OCI-LY1 (cell line): ENCODE results near the gene HSPBAP1.

Experiments
- H2AFZ ChIP-seq: fragments of 200-600 bp; sonication (generic), shearing (Covaris generic); 2 replicates; pipeline ENCODE4 v1.6.0; 2014; ENCODE audit warnings: antibody characterized with exemption, mild to moderate bottlenecking, low read length
- H3F3A ChIP-seq: fragments of 200-600 bp; sonication (generic), shearing (Covaris generic); 2 replicates; pipeline ENCODE4 v1.6.0; 2014; ENCODE audit warnings: mild to moderate bottlenecking, antibody characterized with exemption, low read length, moderate library complexity; ENCODE audit not compliant: insufficient read depth
- H3K27ac ChIP-seq: fragments of 200-600 bp; sonication (generic); 2 replicates; pipeline ENCODE4 v1.5.1; 2014; ENCODE audit warnings: low read length, mixed run types, mild to moderate bottlenecking, low read depth; ENCODE audit not compliant: poor library complexity, severe bottlenecking
- H3K27me3 ChIP-seq: fragments of 200-600 bp; sonication (generic); 2 replicates; pipeline ENCODE4 v1.6.0; 2014; ENCODE audit warnings: antibody characterized with exemption, mild to moderate bottlenecking, low read length, moderate library complexity; ENCODE audit not compliant: insufficient read depth
- H3K36me3 ChIP-seq: fragments of 200-600 bp; sonication (generic); 2 replicates; pipeline ENCODE4 v1.6.1; 2014; ENCODE audit warnings: mild to moderate bottlenecking, antibody characterized with exemption, low read length, moderate library complexity, mixed read lengths; ENCODE audit not compliant: insufficient read depth
- H3K4me1 ChIP-seq: fragments of 200-600 bp; sonication (generic); 2 replicates; pipeline ENCODE4 v1.5.1; 2014; ENCODE audit warnings: mild to moderate bottlenecking, low read length, moderate library complexity; ENCODE audit not compliant: insufficient read depth, severe bottlenecking
- H3K4me2 ChIP-seq: fragments of 200-600 bp; sonication (generic), shearing (Covaris generic); 2 replicates; pipeline ENCODE4 v1.6.1; 2014; ENCODE audit warnings: low read length
- H3K4me3 ChIP-seq: fragments of 200-600 bp; sonication (generic); 2 replicates; pipeline ENCODE4 v1.5.1; 2014; ENCODE audit warnings: low read length, low read depth, mild to moderate bottlenecking, mixed read lengths; ENCODE audit not compliant: poor library complexity, severe bottlenecking
- H3K79me2 ChIP-seq: fragments of 200-600 bp; shearing (Covaris generic); 2 replicates; pipeline ENCODE4 v1.6.1; 2016; ENCODE audit warnings: mixed run types, low read length, mixed read lengths; ENCODE audit not compliant: insufficient read depth
- H3K9ac ChIP-seq: fragments of 200-600 bp; sonication (generic), shearing (Covaris generic); 2 replicates; pipeline ENCODE4 v1.6.1; 2014; ENCODE audit warnings: mild to moderate bottlenecking, low read length, mixed read lengths
- H3K9me2 ChIP-seq: fragments of 200-600 bp; sonication (generic), shearing (Covaris generic); 2 replicates; pipeline ENCODE4 v1.6.1; 2014; ENCODE audit warnings: low read depth, mild to moderate bottlenecking, low read length, mixed read lengths
- H3K9me3 ChIP-seq: fragments of 200-600 bp; shearing (Covaris generic); 2 replicates; pipeline ENCODE4 v1.6.1; 2014; ENCODE audit warnings: low read length, mixed read lengths
- H4K20me1 ChIP-seq: fragments of 200-600 bp; sonication (generic), shearing (Covaris generic); 2 replicates; pipeline ENCODE4 v1.6.0; 2016; ENCODE audit warnings: mild to moderate bottlenecking, low read length; ENCODE audit not compliant: insufficient read depth
- CTCF ChIP-seq: fragments of 200-600 bp; sonication (generic), shearing (Covaris generic); IDR thresholded peaks from 2 replicates; pipeline ENCODE4 v1.5.1; 2017; ENCODE audit warnings: mild to moderate bottlenecking, antibody characterized with exemption, low read length, moderate library complexity, mixed read lengths
- EZH2 ChIP-seq: fragments of 200-600 bp; sonication (generic), shearing (Covaris generic); IDR thresholded peaks from 2 replicates; pipeline ENCODE4 v1.8.0; 2017; ENCODE audit warnings: borderline replicate concordance, mixed run types, mild to moderate bottlenecking, antibody characterized with exemption, low read length, moderate library complexity, mixed read lengths

The HSPBAP1 gene

GRCh38 chr3:122826278-122826677 is 32.6 kb upstream of the HSPBAP1 start:
- TF ChIP-seq CTCF (no peak), EZH2 (no peak)
- no peak overlapping the region for H3K9ac ChIP-seq
- no peaks in the 10 kb centered on the region for H3F3A ChIP-seq
- H4K20me1 ChIP-seq, result no peaks in the 10 kb centered on the region
- H3K4me1 ChIP-seq, result no peaks in the 10 kb centered on the region
- no peaks in the 10 kb centered on the region for H3K9me3 ChIP-seq
- H3K36me3 ChIP-seq, result peaks cover 8% of the 10 kb centered on the region; the same call in 1 of the 2 replicates
- H3K4me3 ChIP-seq, result no peak overlapping the region
- no peak overlapping the region for H2AFZ ChIP-seq
- no peaks in the 10 kb centered on the region for H3K9me2 ChIP-seq
- H3K27me3 ChIP-seq, result no peaks in the 10 kb centered on the region
- H3K79me2 ChIP-seq, result no peaks in the 10 kb centered on the region
- H3K27ac ChIP-seq, result no peak overlapping the region
- H3K4me2 ChIP-seq, result no peak overlapping the region

- Histone ChIP-seq H3K36me3 (peaks cover 8% of the 10 kb centered on the region; the same call in 1 of the 2 replicates), H3F3A (no peaks in the 10 kb centered on the region), H3K9me3 (no peaks in the 10 kb centered on the region), H3K9ac (no peak overlapping the region), H3K4me1 (no peaks in the 10 kb centered on the region), H3K4me3 (no peak overlapping the region), H4K20me1 (no peaks in the 10 kb centered on the region), H2AFZ (no peak overlapping the region), H3K27me3 (no peaks in the 10 kb centered on the region), H3K9me2 (no peaks in the 10 kb centered on the region), H3K79me2 (no peaks in the 10 kb centered on the region), H3K4me2 (no peak overlapping the region), H3K27ac (no peak overlapping the region)
- TF ChIP-seq CTCF, result no peak
- TF ChIP-seq EZH2, result no peak
Measured at GRCh38 chr3:122825460-122825859, 31.8 kb upstream of the HSPBAP1 start.

- Histone ChIP-seq H3K79me2 (no peaks in the 10 kb centered on the region), H2AFZ (no peak overlapping the region), H3K27me3 (no peaks in the 10 kb centered on the region), H3K4me2 (no peak overlapping the region), H3K36me3 (peaks cover 8% of the 10 kb centered on the region; the same call in 1 of the 2 replicates), H3K9ac (no peak overlapping the region), H3K4me3 (no peak overlapping the region), H3K4me1 (no peaks in the 10 kb centered on the region), H3K9me2 (no peaks in the 10 kb centered on the region), H3K27ac (no peak overlapping the region), H3K9me3 (no peaks in the 10 kb centered on the region), H4K20me1 (no peaks in the 10 kb centered on the region), H3F3A (no peaks in the 10 kb centered on the region)
- TF ChIP-seq CTCF (no peak), EZH2 (no peak)
Measured at GRCh38 chr3:122824465-122825381, 31.1 kb upstream of the HSPBAP1 start.
